22Rv1 (cell line): Measurements from ENCODE around the gene PUS1.

ENCODE experiments used
- CTCF ChIP-seq: fragments of 450-650 bp; IDR thresholded peaks from 2 replicates; pipeline ENCODE4 v1.5.1; 2017; ENCODE audit warnings: mild to moderate bottlenecking
- ZFX ChIP-seq: fragments of 450-650 bp; IDR thresholded peaks from 2 replicates; pipeline ENCODE4 v1.6.1; 2017; ENCODE audit warnings: antibody characterized with exemption, borderline replicate concordance

GRCh38 chr12:131915000-131915689 lies 13.9 kb upstream of the PUS1 start:
- no peak for TF ChIP-seq CTCF
- TF ChIP-seq ZFX, result no peak
